MM.1S (cell line): ENCODE results near the gene ST13.

Experiments used
- DNase-seq: peaks from one replicate; pipeline ENCODE4 v3.0.0-alpha.2; 2015
- H2AFZ ChIP-seq: fragments of 300-600 bp; sonication (generic); 2 replicates; pipeline ENCODE4 v1.6.0; 2016; ENCODE audit warnings: antibody characterized with exemption, low read length
- H3F3A ChIP-seq: fragments of 300-600 bp; sonication (generic); 2 replicates; pipeline ENCODE4 v1.6.1; 2016; ENCODE audit warnings: mild to moderate bottlenecking, antibody characterized with exemption, low read length, moderate library complexity, mixed read lengths; ENCODE audit not compliant: insufficient read depth
- H3K27ac ChIP-seq: fragments of 300-600 bp; sonication (generic); 2 replicates; pipeline ENCODE4 v1.5.1; 2016; ENCODE audit warnings: mild to moderate bottlenecking, low read length
- H3K27me3 ChIP-seq: fragments of 300-600 bp; sonication (generic); replicated peaks from 2 replicates; pipeline ENCODE4 v1.6.0; 2016; ENCODE audit warnings: low read length; ENCODE audit not compliant: insufficient read depth
- H3K36me3 ChIP-seq: fragments of 300-600 bp; sonication (generic); replicated peaks from 2 replicates; pipeline ENCODE4 v1.6.1; 2016; ENCODE audit warnings: mild to moderate bottlenecking, low read length, mixed read lengths; ENCODE audit not compliant: insufficient read depth
- H3K4me1 ChIP-seq: fragments of 300-600 bp; sonication (generic); 2 replicates; pipeline ENCODE4 v1.6.1; 2016; ENCODE audit warnings: low read length, mixed read lengths
- H3K4me2 ChIP-seq: fragments of 300-600 bp; sonication (generic); 2 replicates; pipeline ENCODE4 v1.6.0; 2016; ENCODE audit warnings: low read depth, low read length
- H3K4me3 ChIP-seq: fragments of 300-600 bp; sonication (generic); 2 replicates; pipeline ENCODE4 v1.5.1; 2016; ENCODE audit warnings: low read length, mixed read lengths
- H3K79me2 ChIP-seq: fragments of 300-600 bp; sonication (generic); 2 replicates; pipeline ENCODE4 v1.6.1; 2016; ENCODE audit warnings: mixed run types, low read length, mixed read lengths
- H3K9ac ChIP-seq: fragments of 300-600 bp; sonication (generic); 2 replicates; pipeline ENCODE4 v1.6.1; 2016; ENCODE audit warnings: low read length, mixed read lengths
- H3K9me2 ChIP-seq: fragments of 300-600 bp; sonication (generic); replicated peaks from 2 replicates; pipeline ENCODE4 v1.6.1; 2016; ENCODE audit warnings: mild to moderate bottlenecking, low read length, mixed read lengths; ENCODE audit not compliant: insufficient read depth
- H3K9me3 ChIP-seq: fragments of 300-600 bp; sonication (generic); replicated peaks from 2 replicates; pipeline ENCODE4 v1.6.1; 2016; ENCODE audit warnings: mild to moderate bottlenecking, low read length, mixed read lengths; ENCODE audit not compliant: insufficient read depth
- H4K20me1 ChIP-seq: fragments of 300-600 bp; sonication (generic); 2 replicates; pipeline ENCODE4 v1.6.1; 2016; ENCODE audit warnings: mild to moderate bottlenecking, low read length, moderate library complexity, mixed read lengths; ENCODE audit not compliant: insufficient read depth
- CTCF ChIP-seq: fragments of 300-600 bp; sonication (generic); IDR thresholded peaks from 2 replicates; pipeline ENCODE4 v1.5.1; 2016; ENCODE audit warnings: antibody characterized with exemption, low read length, mixed read lengths
- EZH2 ChIP-seq: fragments of 300-600 bp; sonication (generic); optimal IDR thresholded peaks from 2 replicates; pipeline ENCODE3; 2017; ENCODE audit warnings: low read depth, mild to moderate bottlenecking, antibody characterized with exemption, low read length, mixed read lengths
- EZH2phosphoT487 ChIP-seq: fragments of 300-600 bp; sonication (generic); IDR thresholded peaks from 2 replicates; pipeline ENCODE4 v1.6.1; 2018; ENCODE audit warnings: antibody characterized with exemption, low read length

The ST13 gene

GRCh38 chr22:40877488-40877887 is 21.0 kb upstream of the ST13 start:
- H3K9ac ChIP-seq, result no peak overlapping the region
- no peak for DNase-seq
- H3K79me2 ChIP-seq, result no peaks in the 10 kb centered on the region
- H2AFZ ChIP-seq, result no peak overlapping the region
- H3K27me3 ChIP-seq, result no peaks in the 10 kb centered on the region
- H3F3A ChIP-seq, result no peaks in the 10 kb centered on the region
- no peaks in the 10 kb centered on the region for H3K36me3 ChIP-seq
- no peaks in the 10 kb centered on the region for H3K9me3 ChIP-seq
- H3K4me3 ChIP-seq, result no peak overlapping the region
- no peak overlapping the region for H3K4me2 ChIP-seq
- no peak overlapping the region for H3K27ac ChIP-seq
- no peaks in the 10 kb centered on the region for H3K4me1 ChIP-seq
- H4K20me1 ChIP-seq, result no peaks in the 10 kb centered on the region
- H3K9me2 ChIP-seq, result no peaks in the 10 kb centered on the region
- no peak for TF ChIP-seq EZH2phosphoT487
- TF ChIP-seq CTCF, result no peak
- no peak for TF ChIP-seq EZH2

- Histone ChIP-seq H3F3A (no peaks in the 10 kb centered on the region), H3K9me2 (no peaks in the 10 kb centered on the region), H3K9ac (no peak overlapping the region), H3K27ac (no peak overlapping the region), H2AFZ (no peak overlapping the region), H3K4me1 (no peaks in the 10 kb centered on the region), H4K20me1 (no peaks in the 10 kb centered on the region), H3K27me3 (no peaks in the 10 kb centered on the region), H3K4me2 (no peak overlapping the region), H3K79me2 (no peaks in the 10 kb centered on the region), H3K36me3 (no peaks in the 10 kb centered on the region), H3K9me3 (no peaks in the 10 kb centered on the region), H3K4me3 (no peak overlapping the region)
- TF ChIP-seq EZH2, result no peak
- TF ChIP-seq EZH2phosphoT487, result no peak
- no peak for TF ChIP-seq CTCF
- no peak for DNase-seq
Measured at GRCh38 chr22:40876907-40877306, 20.5 kb upstream of the ST13 start.

GRCh38 chr22:40875111-40875510 is 18.7 kb upstream of the ST13 start:
- no peaks in the 10 kb centered on the region for H3K9me2 ChIP-seq
- H3K27me3 ChIP-seq, result no peaks in the 10 kb centered on the region
- no peak overlapping the region for H3K4me3 ChIP-seq
- no peaks in the 10 kb centered on the region for H4K20me1 ChIP-seq
- H3K79me2 ChIP-seq, result no peaks in the 10 kb centered on the region
- TF ChIP-seq EZH2phosphoT487 (no peak), EZH2 (no peak), CTCF (no peak)
- H3K36me3 ChIP-seq, result no peaks in the 10 kb centered on the region
- H3K4me2 ChIP-seq, result no peak overlapping the region
- no peaks in the 10 kb centered on the region for H3K9me3 ChIP-seq
- H3K27ac ChIP-seq, result no peak overlapping the region
- H2AFZ ChIP-seq, result no peak overlapping the region
- DNase-seq, result no peak
- H3F3A ChIP-seq, result no peaks in the 10 kb centered on the region
- no peaks in the 10 kb centered on the region for H3K4me1 ChIP-seq
- H3K9ac ChIP-seq, result no peak overlapping the region
